22Rv1 (cell line): ENCODE data around the gene FUT1.

Experiments
- H3K27ac ChIP-seq: fragments of 450-650 bp; 2 replicates; pipeline ENCODE4 v1.5.1; 2017
- ZFX ChIP-seq: fragments of 450-650 bp; IDR thresholded peaks from 2 replicates; pipeline ENCODE4 v1.6.1; 2017; ENCODE audit warnings: antibody characterized with exemption, borderline replicate concordance
- TF ChIP-seq, protein P1 (sequence below): fragments of 450-650 bp; IDR thresholded peaks from 2 replicates; pipeline ENCODE4 v1.5.1; 2017; ENCODE audit warnings: mild to moderate bottlenecking

Gene FUT1

DNA sequence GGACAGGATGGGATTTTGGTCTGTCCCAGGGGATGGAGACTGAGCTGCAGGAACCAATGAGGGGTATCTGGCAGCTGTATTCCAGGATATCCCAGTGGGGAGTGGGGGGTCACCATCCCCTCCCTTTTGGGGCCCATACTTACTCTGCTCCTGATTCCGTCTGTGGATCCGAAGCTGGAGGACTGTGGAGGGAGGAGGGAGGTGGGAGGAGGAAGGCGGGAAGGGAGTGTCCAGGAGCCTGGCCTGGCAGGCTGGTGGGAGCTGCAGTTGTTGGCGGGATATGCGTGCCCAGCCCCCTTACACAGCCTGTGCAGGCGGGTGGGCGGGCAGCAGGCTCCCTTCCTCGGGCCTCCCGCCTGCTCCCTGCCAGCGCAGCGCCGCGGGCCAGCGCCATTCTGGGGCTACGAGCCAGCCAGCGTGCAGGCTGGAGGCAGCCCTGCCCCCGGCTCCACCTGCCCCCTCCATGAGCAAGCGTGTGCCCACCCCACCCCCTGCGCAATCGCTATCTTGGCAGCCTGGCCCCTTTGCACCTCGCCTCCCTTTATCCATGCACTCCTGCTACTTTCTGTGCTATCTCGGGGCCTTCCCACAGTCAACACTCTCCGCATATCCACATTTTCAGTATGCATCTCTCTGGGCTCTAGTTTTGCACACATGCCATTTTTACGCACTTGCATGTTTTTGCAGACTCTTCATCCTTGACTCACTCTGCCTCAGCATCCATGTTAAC is 35.7 kb downstream of the FUT1 start:
- peak overlapping the region; percentile 82 for H3K27ac ChIP-seq
- TF ChIP-seq ZFX, result no peak

DNA sequence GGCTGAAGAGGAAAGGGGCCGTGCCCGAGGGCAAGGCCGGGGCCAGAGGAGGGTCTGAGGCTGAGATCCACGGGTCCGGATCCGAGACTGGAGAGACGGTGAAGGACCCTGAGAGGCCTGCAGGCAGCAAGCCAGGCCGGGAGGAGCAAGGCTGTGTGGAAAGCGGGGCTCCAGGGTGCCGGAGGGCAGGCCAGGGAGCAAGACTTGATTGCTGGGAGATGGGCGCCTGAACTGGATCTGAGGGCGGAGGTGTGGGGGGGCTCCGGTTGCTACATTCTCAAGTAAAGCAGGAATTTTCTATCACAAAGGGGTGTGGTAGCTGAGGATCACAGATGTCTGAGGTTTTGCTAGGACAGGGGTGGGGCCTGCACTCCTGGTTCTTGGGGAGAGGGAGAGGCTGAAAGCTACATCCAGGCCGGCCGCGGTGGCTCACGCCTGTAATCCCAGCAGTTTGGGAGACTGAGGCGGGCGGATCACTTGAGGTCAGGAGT is 36.7 kb downstream of the FUT1 start:
- TF ChIP-seq ZFX, result no peak
- TF ChIP-seq, protein P1, sequence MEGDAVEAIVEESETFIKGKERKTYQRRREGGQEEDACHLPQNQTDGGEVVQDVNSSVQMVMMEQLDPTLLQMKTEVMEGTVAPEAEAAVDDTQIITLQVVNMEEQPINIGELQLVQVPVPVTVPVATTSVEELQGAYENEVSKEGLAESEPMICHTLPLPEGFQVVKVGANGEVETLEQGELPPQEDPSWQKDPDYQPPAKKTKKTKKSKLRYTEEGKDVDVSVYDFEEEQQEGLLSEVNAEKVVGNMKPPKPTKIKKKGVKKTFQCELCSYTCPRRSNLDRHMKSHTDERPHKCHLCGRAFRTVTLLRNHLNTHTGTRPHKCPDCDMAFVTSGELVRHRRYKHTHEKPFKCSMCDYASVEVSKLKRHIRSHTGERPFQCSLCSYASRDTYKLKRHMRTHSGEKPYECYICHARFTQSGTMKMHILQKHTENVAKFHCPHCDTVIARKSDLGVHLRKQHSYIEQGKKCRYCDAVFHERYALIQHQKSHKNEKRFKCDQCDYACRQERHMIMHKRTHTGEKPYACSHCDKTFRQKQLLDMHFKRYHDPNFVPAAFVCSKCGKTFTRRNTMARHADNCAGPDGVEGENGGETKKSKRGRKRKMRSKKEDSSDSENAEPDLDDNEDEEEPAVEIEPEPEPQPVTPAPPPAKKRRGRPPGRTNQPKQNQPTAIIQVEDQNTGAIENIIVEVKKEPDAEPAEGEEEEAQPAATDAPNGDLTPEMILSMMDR, result no peak
- peak overlapping the region; percentile 82 for H3K27ac ChIP-seq

DNA sequence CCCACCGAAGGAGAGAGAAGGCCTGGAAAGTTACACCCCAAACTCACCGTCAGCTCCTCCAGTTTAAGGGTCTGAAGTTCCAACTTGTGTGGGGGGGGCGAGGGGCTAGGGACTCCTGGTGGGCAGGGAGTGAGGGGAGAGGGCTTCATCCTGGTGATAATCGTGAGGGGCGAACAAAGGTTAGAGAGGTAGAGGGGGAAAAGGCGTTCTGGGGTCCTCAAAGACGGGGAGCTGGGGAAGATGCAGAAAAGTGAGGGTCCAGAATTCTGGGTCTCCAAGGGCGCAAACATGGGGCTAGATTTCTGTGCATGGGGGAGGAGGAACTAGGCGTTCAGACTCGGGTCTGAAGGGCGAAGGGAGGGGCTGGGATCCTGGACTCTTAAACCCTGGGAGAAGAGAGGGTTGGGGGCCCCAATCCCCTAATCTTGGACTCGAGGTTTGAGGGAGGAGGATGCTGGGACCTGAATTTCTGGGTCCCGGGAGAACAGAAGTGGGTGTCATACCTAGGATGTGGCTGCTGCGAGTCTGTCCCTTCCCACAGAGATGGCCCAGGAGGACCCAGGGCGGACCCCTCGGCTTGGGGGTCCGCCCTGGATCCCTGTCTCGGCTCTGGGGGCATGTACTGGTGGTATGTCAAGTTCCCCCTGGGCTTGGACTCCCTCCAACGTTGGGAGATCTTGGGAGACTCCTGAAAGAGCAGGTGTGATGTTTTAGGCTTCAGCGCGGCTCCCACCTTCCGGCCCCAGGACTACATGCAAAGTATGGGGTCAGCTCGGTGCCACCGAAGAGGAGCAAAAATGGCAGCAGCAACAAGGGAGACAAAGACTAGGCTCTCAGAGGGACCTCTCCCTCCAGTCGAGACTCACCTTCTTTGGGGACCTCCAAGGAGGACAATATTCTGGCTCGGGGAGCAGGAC is 37.4 kb downstream of the FUT1 start:
- TF ChIP-seq, protein P1, result no peak
- TF ChIP-seq ZFX, result no peak
- H3K27ac ChIP-seq, result peak overlapping the region; percentile 82

DNA sequence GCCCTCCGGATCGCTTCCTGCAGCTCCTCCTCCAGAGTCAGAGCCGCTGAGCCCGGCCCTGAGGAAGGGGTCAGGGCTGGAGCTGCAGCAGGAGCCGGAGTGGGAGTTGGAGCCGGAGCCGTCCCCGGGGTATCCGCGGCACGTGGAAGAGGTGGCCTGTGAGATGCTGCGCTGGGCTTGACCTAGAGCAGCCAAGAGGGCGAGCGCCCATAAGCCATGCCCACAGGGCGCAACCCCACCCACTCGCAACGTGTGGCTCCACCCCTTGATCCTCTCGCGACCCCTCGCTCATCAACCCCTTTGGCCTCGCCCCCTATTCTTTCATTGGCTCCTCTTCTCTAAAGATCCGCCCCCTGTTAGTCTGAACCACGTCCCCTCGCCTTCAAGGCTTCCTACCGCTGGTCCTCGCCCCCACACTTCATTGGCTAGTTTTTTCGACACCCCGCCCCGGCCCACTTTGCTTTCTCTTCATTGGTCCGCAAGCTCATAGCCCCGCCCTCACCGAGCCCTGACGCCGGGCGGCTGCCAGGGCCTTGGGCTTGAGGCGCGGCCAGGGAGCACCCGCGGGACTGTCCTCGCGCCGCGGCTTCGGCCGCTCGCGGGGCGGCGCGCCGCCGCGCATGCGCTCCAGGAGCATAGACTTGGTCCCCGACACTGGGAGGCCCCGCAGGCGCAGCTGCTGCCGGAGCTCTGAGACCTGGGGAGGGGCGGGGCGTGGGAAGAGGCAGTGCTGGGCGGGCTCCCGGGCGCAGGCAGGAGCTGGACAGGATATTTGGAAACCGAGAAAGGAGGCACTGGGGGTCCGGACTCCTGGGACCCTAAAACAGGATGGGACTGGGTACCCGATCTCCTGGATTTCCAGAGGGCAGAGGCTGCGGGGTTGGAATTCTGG is 38.3 kb downstream of the FUT1 start:
- peak overlapping the region; percentile 82 for H3K27ac ChIP-seq
- TF ChIP-seq ZFX, result no peak
- TF ChIP-seq, protein P1, result 0 out of 2 replicates have a peak, but pooled peaks have one; percentile 15

DNA sequence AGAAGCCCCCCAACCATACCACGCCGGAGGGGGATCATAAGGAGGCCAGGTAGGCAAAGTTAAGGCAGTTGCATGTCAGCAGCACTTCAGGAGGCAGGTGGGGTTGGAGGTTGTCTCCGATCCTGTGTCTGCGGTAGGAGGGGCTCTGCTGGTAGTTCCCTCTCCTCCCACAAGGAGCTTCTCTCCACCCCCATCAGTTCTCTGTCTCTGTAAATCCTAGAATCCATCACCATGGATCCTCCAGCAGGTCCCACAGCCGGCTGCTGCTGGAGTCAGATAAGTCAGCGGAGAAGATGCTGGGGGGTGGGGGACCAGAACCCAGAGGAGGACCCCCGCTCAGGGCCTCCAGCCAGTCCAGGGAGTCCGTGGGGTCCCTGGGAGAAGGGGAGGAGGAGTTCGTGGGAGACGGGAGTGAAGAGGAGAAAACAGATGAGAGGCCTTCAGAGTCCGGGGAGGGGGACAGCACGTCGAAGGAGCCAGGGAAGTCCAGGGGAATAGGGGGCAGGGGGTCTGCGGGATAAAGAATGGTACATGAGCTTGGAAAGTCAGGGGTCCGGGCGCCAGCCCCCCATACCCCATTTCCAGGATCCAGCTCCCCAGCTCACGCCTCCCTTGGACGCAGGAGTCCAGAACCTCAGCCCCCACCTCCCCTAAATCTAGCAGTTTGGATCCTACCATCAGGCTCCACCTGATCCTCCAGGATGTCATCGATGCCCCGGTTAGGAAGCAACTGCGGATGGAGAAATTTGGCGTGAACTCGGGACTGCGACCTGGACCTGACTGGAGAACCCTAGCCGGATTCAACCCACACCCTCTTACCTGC is 39.2 kb downstream of the FUT1 start:
- peak overlapping the region; percentile 82 for H3K27ac ChIP-seq
- TF ChIP-seq, protein P1, result no peak
- no peak for TF ChIP-seq ZFX

DNA sequence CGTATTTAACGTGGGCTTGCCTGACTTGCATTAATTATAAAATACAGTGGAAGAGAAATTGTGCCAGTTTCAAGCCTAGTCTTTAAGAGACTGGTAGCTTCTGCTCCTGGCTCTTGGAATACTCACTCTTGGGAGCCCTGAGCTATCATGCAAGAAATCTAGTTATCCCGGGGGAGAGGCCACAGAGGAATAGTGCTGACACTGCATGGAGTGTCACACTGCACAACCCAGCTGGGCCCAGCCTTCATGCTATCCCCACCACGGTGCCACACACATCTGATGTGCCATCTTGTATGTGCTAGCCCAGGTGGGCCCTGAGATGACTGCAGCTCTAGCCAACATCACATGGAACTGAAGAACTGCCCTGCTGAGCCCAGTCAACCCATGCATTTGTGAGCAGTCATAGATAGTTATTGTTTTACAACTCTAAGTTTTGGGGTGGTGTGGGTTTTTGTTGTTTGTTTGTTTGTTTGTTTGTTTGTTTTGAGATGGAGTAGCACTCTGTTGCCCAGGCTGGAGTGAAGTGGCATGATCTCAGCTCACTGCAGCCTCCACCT is 41.3 kb downstream of the FUT1 start:
- TF ChIP-seq, protein P1, result no peak
- TF ChIP-seq ZFX, result no peak
- no peak overlapping the region for H3K27ac ChIP-seq
